UCSD-AML1 (cell line): ENCODE data around the gene MRPL36.
"Not testable (repeated sequence)": the region's sequence is repeated elsewhere in the genome, so short reads cannot be mapped to it uniquely, and the experiment has no call there.

ENCODE experiments used
- DNase-seq: peaks from one replicate; lab custom pipeline; 2025; ENCODE audit not compliant: unreplicated experiment; lab: John Stamatoyannopoulos, UW

The MRPL36 gene

GRCh38 chr5:1799602-1800471 is at the start of gene MRPL36:
Gene MRPL36 (minus strand): TSS chr5:1799837. CDS start chr5:1798935, 902 bp downstream.
- DNase-seq = peak; percentile 97

DNA sequence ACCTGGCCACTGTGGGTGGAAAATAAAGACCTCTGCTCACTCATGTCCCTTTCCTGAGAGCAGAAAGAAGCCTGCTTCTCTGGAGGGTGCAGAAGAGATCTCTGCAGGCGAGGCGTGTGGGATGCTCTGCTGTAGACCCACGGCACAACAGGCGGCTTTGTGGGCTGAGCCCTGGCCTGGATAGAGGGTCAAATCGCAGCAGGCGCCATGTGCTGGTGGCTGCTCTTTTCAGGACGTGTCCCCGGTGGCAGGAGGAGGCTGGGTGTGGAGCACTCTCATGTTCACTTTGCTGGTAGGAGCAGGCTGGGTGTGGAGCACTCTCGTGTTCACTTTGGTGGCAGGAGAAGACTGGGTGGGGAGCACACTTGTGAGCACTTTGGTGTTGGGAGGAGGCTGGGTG is 48.0 kb upstream of the MRPL36 start:
- DNase-seq = no peak

DNA sequence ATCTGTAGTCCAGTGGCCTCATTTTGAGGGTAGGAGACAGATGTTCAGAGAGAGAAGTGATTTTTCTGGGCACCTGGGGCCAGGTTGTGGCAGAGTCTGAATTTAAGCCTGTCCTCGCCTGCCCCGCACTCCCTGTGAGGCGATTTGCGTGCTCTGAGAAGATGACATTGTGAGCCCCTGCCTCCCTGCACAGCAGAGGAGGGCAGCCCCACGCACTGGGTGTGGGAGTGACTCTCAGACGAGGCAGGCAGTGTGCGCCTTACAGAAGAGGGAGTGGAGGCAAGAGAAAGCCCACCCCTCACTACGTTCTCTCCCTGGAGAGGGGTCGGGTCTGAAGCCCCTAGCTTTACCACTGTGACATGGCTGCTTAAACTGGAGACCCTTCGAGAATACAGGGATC is 47.4 kb upstream of the MRPL36 start:
- no peak for DNase-seq

DNA sequence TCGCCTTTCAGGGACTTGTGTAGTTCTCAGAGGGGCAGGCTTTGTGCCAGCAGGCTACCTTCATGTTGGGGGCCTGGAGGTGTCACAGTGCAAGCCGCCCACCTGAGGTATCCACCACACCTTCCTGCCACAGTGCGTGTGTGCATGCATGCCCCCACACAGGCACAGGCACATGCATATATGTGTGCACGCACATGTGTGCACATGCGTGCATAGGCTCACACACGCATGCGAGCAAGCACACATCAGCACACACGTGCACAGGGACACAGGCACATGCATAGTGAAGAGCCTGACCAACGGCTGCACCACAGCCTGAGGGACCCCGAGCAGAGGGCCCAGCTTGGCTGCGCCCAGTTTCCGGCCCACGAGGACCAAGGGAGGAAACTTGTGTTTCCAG is 46.9 kb upstream of the MRPL36 start:
- no peak for DNase-seq

DNA sequence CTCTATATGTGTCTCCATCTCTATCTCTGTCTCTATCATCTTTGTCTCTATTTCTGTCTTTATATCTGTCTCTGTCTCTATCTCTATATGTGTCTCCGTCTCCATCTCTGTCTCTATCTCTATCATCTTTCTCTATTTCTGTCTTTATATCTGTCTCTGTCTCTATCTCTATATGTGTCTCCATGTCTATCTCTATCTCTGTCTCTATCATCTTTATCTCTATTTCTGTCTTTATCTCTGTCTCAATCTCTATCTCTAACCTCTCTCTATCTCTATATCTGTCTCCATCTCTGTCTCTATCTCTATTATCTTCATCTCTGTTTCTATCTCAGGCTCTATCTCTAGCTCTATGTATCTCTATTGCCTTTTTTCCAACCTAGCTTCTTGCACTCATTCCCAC is 46.1 kb upstream of the MRPL36 start:
- DNase-seq = no peak

- no peak for DNase-seq
Measured at GRCh38 chr5:1844708-1845436, 45.2 kb upstream of the MRPL36 start.

GRCh38 chr5:1843761-1844160 is 44.1 kb upstream of the MRPL36 start:
- DNase-seq = not testable (repeated sequence)

- no peak for DNase-seq
Measured at GRCh38 chr5:1842004-1842819, 42.6 kb upstream of the MRPL36 start.

GRCh38 chr5:1840741-1841521 is 41.3 kb upstream of the MRPL36 start:
- no peak for DNase-seq

GRCh38 chr5:1840071-1840547 is 40.5 kb upstream of the MRPL36 start:
- no peak for DNase-seq

DNA sequence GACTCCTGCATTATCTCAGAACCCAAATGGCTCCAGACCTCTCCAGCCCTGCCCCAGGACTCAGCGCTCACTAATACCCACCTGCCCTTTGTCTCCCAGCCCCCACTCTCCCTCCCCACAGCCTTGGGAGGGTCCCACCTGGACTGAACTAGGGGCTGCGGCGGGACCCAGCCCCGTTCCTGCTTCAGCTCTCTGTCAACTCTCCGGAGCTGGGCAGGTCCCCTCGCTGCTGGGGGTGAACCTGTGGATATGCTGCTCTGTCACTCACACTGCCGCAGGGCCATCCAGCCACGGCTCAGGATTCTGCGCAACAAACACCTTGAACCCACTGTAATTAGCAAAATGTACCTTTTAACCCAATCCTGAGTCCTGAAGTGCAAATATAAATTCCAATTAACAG is 38.4 kb upstream of the MRPL36 start:
- DNase-seq = no peak

DNA sequence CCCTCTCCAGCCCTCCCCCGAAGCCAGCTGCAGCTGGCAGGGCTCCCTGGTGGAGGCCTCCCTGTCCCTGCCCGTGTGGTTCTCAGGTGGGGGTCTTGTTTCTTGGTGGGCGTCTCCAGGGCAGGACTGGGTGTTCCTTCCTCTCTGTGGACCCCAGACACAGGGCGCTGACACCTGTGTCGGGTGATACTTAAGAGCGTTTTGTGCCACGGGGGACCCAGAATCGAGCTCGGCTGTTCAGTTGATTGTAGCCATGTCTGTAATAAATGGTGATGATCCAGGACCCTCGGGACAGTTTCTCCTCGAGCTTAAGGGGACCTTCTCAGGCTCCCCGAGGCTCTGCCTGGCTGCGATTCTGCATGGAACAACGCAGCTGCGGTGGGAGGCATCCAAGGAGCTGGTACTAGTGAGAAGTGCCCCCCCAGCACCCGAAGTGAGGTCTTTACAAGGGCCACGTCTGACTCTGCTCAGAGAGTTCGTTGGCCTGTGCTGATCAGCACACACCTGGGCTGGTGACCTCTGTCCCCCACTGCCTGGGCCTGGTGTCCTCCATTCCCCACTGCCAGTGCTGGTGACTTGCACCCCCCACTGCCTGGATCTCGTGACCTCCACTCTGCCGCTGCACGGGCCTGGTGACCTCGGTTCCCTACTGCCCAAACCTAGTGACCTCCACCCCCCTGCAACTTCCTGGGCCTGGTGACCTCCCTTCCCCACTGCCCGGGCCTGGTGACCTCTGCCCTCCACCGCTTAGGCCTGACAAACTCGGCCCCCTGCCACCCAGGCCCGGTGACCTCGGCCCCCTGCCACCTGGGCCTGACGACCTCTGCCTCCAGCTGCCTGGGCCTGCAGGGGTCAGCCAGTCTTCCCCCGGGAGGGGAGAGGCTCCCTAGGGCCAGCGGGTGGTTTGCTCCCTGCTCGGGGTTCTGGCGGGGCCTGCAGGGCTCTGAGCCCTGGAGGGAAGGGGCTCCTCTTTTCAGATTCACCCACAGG is 37.5 kb upstream of the MRPL36 start:
- DNase-seq = no peak

DNA sequence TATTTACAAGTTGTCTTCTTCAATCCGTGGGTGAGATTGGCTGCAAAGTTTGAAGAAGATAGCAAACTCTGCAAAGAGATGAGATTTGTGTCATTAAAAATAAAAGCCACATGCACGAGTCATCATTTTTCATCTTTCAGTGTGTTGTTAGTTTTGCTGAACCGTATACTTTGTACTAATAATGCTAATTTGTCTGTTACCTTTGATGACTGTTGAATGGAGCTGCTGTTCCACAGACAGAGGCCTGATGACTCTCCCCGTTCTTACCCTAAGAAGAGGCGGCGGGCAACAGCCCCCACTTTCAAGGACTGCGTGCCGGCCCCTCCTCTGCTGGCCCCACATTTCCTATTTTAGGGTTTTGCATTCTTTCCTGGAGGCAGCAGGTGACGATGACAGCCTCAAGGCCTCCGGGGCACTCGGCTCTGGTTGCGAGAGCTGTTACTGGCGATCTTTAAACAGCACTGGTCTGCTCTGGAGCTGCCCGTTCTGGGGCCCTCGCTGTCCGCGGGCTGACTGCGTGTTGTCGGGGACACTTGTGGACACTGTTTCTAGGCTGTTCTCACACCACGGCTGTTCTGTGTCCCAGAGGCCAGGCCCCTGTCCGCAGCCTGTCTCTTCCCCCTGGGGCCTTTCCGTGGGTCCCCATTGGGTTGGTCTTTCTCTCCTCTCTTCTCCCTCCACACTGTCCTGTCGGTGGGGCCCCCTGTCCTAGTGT is 36.7 kb upstream of the MRPL36 start:
- no peak for DNase-seq

- no peak for DNase-seq
Measured at GRCh38 chr5:1835431-1835830, 35.8 kb upstream of the MRPL36 start.

GRCh38 chr5:1834721-1835429 is 35.2 kb upstream of the MRPL36 start:
- no peak for DNase-seq

GRCh38 chr5:1834022-1834551 is 34.5 kb upstream of the MRPL36 start:
- no peak for DNase-seq

DNA sequence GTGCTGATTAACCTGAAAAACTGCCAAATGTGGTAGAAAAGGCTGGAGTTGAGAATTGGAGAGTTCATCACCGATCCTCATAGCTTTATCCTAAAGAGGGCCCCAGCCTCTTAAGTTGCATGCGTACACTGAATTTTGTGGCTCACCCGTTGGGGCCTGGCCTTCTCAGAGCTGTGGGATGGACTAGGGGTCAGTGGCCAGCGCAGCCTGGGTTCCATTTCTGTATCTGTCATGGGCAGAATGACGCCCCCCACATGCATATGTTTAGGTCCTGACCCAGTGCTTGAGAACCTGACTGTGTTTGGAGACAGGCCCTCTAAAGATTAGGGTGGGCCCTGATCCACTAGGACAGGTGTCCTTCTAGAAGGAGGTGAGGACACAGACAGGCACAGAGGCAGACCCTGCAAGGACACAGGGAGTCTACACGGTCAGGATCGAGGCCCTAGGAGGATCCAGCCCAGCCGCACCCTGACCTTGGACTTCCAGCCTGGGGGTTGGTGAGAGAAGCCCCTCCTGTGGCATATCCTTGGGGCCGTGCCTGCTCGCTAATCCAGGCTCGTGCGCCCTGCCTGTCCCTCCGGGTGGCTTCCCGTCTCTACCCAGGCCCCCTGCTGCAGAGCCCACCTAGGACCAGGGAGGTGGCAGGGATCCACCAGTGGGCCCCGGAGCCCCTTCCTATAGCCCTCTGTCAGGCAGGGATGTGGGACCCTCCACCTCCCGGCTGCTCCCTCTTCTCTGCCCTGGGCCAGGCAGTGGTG is 33.8 kb upstream of the MRPL36 start:
- DNase-seq = no peak
